OCI-LY7 (cell line): ENCODE data around the gene OR5AU1.

ENCODE experiments used
- EZH2phosphoT487 ChIP-seq: fragments of 200-600 bp; sonication (generic); IDR thresholded peaks from 2 replicates; pipeline ENCODE4 v1.6.1; 2018; ENCODE audit warnings: low read depth, borderline replicate concordance, mild to moderate bottlenecking, mixed run types, antibody characterized with exemption, low read length, moderate library complexity, mixed read lengths
- TF ChIP-seq, protein P1 (sequence below): fragments of 200-600 bp; sonication (generic); conservative IDR thresholded peaks from 2 replicates; pipeline ENCODE4 v1.5.1; 2014; ENCODE audit warnings: mild to moderate bottlenecking, antibody characterized with exemption, low read length, moderate library complexity, mixed read lengths

- TF ChIP-seq, protein P1, sequence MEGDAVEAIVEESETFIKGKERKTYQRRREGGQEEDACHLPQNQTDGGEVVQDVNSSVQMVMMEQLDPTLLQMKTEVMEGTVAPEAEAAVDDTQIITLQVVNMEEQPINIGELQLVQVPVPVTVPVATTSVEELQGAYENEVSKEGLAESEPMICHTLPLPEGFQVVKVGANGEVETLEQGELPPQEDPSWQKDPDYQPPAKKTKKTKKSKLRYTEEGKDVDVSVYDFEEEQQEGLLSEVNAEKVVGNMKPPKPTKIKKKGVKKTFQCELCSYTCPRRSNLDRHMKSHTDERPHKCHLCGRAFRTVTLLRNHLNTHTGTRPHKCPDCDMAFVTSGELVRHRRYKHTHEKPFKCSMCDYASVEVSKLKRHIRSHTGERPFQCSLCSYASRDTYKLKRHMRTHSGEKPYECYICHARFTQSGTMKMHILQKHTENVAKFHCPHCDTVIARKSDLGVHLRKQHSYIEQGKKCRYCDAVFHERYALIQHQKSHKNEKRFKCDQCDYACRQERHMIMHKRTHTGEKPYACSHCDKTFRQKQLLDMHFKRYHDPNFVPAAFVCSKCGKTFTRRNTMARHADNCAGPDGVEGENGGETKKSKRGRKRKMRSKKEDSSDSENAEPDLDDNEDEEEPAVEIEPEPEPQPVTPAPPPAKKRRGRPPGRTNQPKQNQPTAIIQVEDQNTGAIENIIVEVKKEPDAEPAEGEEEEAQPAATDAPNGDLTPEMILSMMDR: no peak
- TF ChIP-seq EZH2phosphoT487: no peak
These were observed 6.2 kb upstream of the OR5AU1 start for GRCh38 chr14:21162081-21162480.
